ENCODE measurements around the gene PHYKPL. TPM values are rescaled to one million over a fixed set of nuclear protein-coding genes. Genes with fewer than 3 reads are reported as not detected.

PHYKPL gene
- total and polyA plus RNA-seq, 2 of the 8 experiments (the other 6 are each of a cell fraction or from before 2014, with no cell fraction given): 25.1 to 32.1 TPM

GRCh38 chr5:178191661-178192060 lies 40.9 kb downstream of the PHYKPL start:
- Histone ChIP-seq H2BK120ac (replicated peaks; ENCODE audit: low read depth, low read length) (no peak overlapping the region), H3K4me2 (ENCODE audit: insufficient read depth in 1 of 2, low read depth in 2 of 2, low read length in 2 of 2) (no peak overlapping the region), H3K18ac (ENCODE audit: extremely low read depth, low read length) (no peak overlapping the region), H2AFZ (ENCODE audit: low read length) (no peak overlapping the region), H4K8ac (ENCODE audit: extremely low read depth, insufficient read depth, low read length) (no peak overlapping the region), H3K14ac (ENCODE audit: insufficient read length) (no peak overlapping the region), H4K5ac (ENCODE audit: insufficient read length, low read depth, low read length) (no peak overlapping the region), H3K79me1 (ENCODE audit: low read depth, low read length) (no peaks in the 10 kb centered on the region), H3K4me3 (ENCODE audit: extremely low read depth in 1 of 4, insufficient read depth in 2 of 4, low read depth in 3 of 4, low read length in 4 of 4) (no peak overlapping the region), H3K79me2 (ENCODE audit: control insufficient read depth in 1 of 2, insufficient read depth in 2 of 2, low read length in 2 of 2) (no peaks in the 10 kb centered on the region), H3K4ac (replicated peaks; ENCODE audit: insufficient read length, low read depth, low read length) (no peak overlapping the region), H3K23me2 (ENCODE audit: low read depth, low read length) (no peaks in the 10 kb centered on the region), H4K91ac (replicated peaks; ENCODE audit: insufficient read length, low read length) (no peak overlapping the region), H4K20me1 (replicated peaks in 1 of 2; ENCODE audit: control insufficient read depth in 1 of 2, insufficient read depth in 2 of 2, low read length in 2 of 2) (no peaks in the 10 kb centered on the region), H3K27me3 (replicated peaks in 1 of 4; ENCODE audit: control insufficient read depth in 3 of 4, extremely low read depth in 1 of 4, insufficient read depth in 3 of 4, low read length in 3 of 4) (no peaks in the 10 kb centered on the region; a peak in 1 of 7 replicates), H2BK20ac (ENCODE audit: low read length) (no peak overlapping the region), H3K23ac (ENCODE audit: insufficient read length) (no peak overlapping the region), H2BK15ac (ENCODE audit: low read length) (no peak overlapping the region), H2BK12ac (ENCODE audit: low read depth, low read length) (no peak overlapping the region), H3K4me1 (replicated peaks in 1 of 4; ENCODE audit: control insufficient read depth in 3 of 4, insufficient read depth in 4 of 4, low read length in 3 of 4) (peaks cover 0 to 13% (median 3%) of the 10 kb centered on the region in 4 experiments; a peak in 3 of 7 replicates), H2BK5ac (ENCODE audit: low read depth, low read length) (no peak overlapping the region), H3K56ac (replicated peaks; ENCODE audit: insufficient read length, low read depth, low read length) (no peak overlapping the region), H2AK5ac (ENCODE audit: low read depth, low read length) (no peak overlapping the region), H3K36me3 (ENCODE audit: control insufficient read depth in 2 of 4, insufficient read depth in 4 of 4, low read length in 3 of 4) (no peaks in the 10 kb centered on the region), H3K9me3 (ENCODE audit: insufficient read depth in 2 of 2, low read depth in 1 of 2, low read length in 1 of 2) (peaks cover 0 to 8% of the 10 kb centered on the region in 2 experiments; a peak in 2 of 4 replicates), H3K27ac (ENCODE audit: low read depth, low read length) (no peak overlapping the region), H3K9ac (replicated peaks in 1 of 4; ENCODE audit: extremely low read depth in 1 of 4, low read depth in 3 of 4, low read length in 3 of 4) (no peak overlapping the region)
- no peak for DNase-seq (ENCODE audit: low read depth in 1 of 2, low spot score in 2 of 2)
- WGBS, 2 experiments (ENCODE audit: extremely low coverage in 1 of 2, insufficient coverage in 1 of 2, insufficient read length in 1 of 2, insufficient replicate concordance in 2 of 2, low coverage in 1 of 2, low lambda C conversion rate in 2 of 2, missing lambda C conversion rate in 1 of 2): 72% methylated on average over 4 of the region's 4 CpGs; no CpG with 5 or more reads in 1 of the 2 experiments
- CTCF ChIA-PET (ENCODE audit: partially characterized antibody): no interaction called here
- POLR2A ChIA-PET (ENCODE audit: partially characterized antibody): interaction anchor here (31.3 to 38.5 kb wide), 2 partner anchors 8 to 12 kb away, joined by 985 read pairs; partner anchors contain the start of genes GMCL2 and HNRNPAB
- FAIRE-seq: no peak
